Measurements from ENCODE around the gene TLE5.

GRCh38 chr19:3083964-3084363 lies 21.7 kb upstream of the TLE5 start:
- TF ChIP-seq USF2 (IDR thresholded peaks at IDR 0.05) (no peak), SREBF2 (IDR thresholded peaks at IDR 0.05) (no peak), RFX5 (IDR thresholded peaks at IDR 0.05) (no peak), BHLHE40 (IDR thresholded peaks at IDR 0.05; ENCODE audit: low read depth, low read length) (no peak)
- TF ChIP-seq, protein P1, sequence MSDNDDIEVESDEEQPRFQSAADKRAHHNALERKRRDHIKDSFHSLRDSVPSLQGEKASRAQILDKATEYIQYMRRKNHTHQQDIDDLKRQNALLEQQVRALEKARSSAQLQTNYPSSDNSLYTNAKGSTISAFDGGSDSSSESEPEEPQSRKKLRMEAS (IDR thresholded peaks at IDR 0.05): no peak
- TF ChIP-seq, protein P2, sequence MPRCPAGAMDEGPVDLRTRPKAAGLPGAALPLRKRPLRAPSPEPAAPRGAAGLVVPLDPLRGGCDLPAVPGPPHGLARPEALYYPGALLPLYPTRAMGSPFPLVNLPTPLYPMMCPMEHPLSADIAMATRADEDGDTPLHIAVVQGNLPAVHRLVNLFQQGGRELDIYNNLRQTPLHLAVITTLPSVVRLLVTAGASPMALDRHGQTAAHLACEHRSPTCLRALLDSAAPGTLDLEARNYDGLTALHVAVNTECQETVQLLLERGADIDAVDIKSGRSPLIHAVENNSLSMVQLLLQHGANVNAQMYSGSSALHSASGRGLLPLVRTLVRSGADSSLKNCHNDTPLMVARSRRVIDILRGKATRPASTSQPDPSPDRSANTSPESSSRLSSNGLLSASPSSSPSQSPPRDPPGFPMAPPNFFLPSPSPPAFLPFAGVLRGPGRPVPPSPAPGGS (IDR thresholded peaks at IDR 0.05): no peak
